IMR-90 (cell line): ENCODE data around the gene DPP6.

Experiments
- CEBPB ChIP-seq: IDR thresholded peaks from 2 replicates; pipeline ENCODE4 v1.6.1; 2012; ENCODE audit warnings: low read depth, low read length, improper control_type of control experiment
- FOS ChIP-seq: fragments of 150-350 bp; IDR thresholded peaks from 2 replicates; pipeline ENCODE4 v1.6.1; 2016; ENCODE audit warnings: low read depth, low read length
- MAZ ChIP-seq: IDR thresholded peaks from 2 replicates; pipeline ENCODE4 v1.6.1; 2012; ENCODE audit warnings: low read depth, mild to moderate bottlenecking, low read length, improper control_type of control experiment, moderate library complexity, borderline replicate concordance
- MXI1 ChIP-seq: IDR thresholded peaks from 2 replicates; pipeline ENCODE4 v1.6.1; 2012; ENCODE audit warnings: low read depth, mild to moderate bottlenecking, low read length, moderate library complexity, borderline replicate concordance
- POLR2A ChIP-seq: IDR thresholded peaks from 2 replicates; pipeline ENCODE4 v1.6.1; 2012; ENCODE audit warnings: mild to moderate bottlenecking, low read depth, low read length
- TF ChIP-seq, protein P1 (sequence below): conservative IDR thresholded peaks from 2 replicates; pipeline ENCODE4 v1.5.1; 2012; ENCODE audit warnings: mild to moderate bottlenecking, low read depth, low read length, improper control_type of control experiment

DNA sequence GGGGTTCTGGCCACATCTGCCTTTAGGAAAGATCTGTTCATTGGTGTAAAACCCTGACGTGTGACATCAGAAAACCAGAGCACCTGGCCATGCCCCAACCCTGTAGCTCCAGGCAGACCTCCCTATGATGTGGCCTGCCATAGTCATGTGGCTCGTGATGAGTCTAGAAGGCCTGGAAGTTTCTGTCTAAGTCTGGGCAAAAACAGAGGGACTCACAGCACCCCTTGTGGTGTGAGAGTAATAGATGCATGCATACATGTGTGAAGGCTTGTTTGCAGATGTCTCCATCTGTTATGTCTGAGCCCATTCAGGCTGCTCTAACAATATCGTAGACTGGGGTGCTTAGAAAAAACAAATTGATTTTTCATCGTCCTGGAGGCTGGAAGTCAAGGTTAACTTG, 641.5 kb downstream of the DPP6 start:
- TF ChIP-seq POLR2A (no peak), FOS (no peak), CEBPB (no peak), MAZ (no peak), MXI1 (no peak)
- TF ChIP-seq, protein P1, sequence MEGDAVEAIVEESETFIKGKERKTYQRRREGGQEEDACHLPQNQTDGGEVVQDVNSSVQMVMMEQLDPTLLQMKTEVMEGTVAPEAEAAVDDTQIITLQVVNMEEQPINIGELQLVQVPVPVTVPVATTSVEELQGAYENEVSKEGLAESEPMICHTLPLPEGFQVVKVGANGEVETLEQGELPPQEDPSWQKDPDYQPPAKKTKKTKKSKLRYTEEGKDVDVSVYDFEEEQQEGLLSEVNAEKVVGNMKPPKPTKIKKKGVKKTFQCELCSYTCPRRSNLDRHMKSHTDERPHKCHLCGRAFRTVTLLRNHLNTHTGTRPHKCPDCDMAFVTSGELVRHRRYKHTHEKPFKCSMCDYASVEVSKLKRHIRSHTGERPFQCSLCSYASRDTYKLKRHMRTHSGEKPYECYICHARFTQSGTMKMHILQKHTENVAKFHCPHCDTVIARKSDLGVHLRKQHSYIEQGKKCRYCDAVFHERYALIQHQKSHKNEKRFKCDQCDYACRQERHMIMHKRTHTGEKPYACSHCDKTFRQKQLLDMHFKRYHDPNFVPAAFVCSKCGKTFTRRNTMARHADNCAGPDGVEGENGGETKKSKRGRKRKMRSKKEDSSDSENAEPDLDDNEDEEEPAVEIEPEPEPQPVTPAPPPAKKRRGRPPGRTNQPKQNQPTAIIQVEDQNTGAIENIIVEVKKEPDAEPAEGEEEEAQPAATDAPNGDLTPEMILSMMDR = no peak
